ENCODE data around the gene CRYBG1.

- no peak for TF ChIP-seq EZH2phosphoT487 (IDR thresholded peaks at IDR 0.05; ENCODE audit: borderline replicate concordance)
- TF ChIP-seq CTCF (conservative IDR thresholded peaks at IDR 0.05; ENCODE audit: low read length): no peak
Observed at GRCh38 chr6:106370639-106371038, 10.1 kb downstream of the CRYBG1 start.

Measured in Loucy (cell line).